ENCODE data around the gene TMEM30B. TPM values are rescaled to one million over a fixed set of nuclear protein-coding genes. Genes with fewer than 3 reads are reported as not detected.

TMEM30B gene
- total and polyA plus RNA-seq, 2 of the 4 experiments (the other 2 are of a cell fraction), result 0.03 TPM; not detected in 1

- Histone ChIP-seq H3K9me1 (ENCODE audit: insufficient read depth, low read length) (peaks cover 7% of the 10 kb centered on the region), H3K56ac (ENCODE audit: extremely low read depth, insufficient read depth, low read length) (no peak overlapping the region), H2BK120ac (ENCODE audit: low read depth, low read length) (no peak overlapping the region), H4K91ac (ENCODE audit: insufficient read depth, low read depth, low read length) (no peak overlapping the region), H3K14ac (replicated peaks; ENCODE audit: low read depth, low read length) (no peak overlapping the region), H2AFZ (replicated peaks; ENCODE audit: low read length, poor library complexity) (no peak overlapping the region), H3K4ac (ENCODE audit: low read depth, low read length) (no peak overlapping the region), H3K27me3 (ENCODE audit: control insufficient read depth, insufficient read depth, low read length) (no peaks in the 10 kb centered on the region), H4K20me1 (ENCODE audit: insufficient read depth, low read length) (no peaks in the 10 kb centered on the region), H3K9ac (ENCODE audit: low read depth, low read length) (no peak overlapping the region), H2AK9ac (replicated peaks; ENCODE audit: low read depth, low read length, poor library complexity) (no peak overlapping the region), H2AK5ac (ENCODE audit: low read depth, low read length) (no peak overlapping the region), H3K9me3 (ENCODE audit: control insufficient read depth, insufficient read depth, low read length) (no peaks in the 10 kb centered on the region), H4K8ac (ENCODE audit: low read depth in 2 of 2, low read length in 2 of 2) (no peak overlapping the region), H2BK20ac (ENCODE audit: low read depth, low read length) (no peak overlapping the region), H3K36me3 (ENCODE audit: control insufficient read depth, insufficient read depth, low read length) (no peaks in the 10 kb centered on the region), H3K18ac (ENCODE audit: low read depth, low read length) (no peak overlapping the region; the same call in 1 of the 2 replicates), H3K23ac (ENCODE audit: low read depth, low read length) (no peak overlapping the region), H3K4me3 (ENCODE audit: insufficient read depth, low read depth, low read length) (no peak overlapping the region), H4K5ac (ENCODE audit: low read depth, low read length) (no peak overlapping the region), H2BK5ac (ENCODE audit: low read depth, low read length, poor library complexity, severe bottlenecking) (no peak overlapping the region), H2BK15ac (ENCODE audit: low read depth, low read length) (no peak overlapping the region), H3K27ac (ENCODE audit: insufficient read depth, low read length) (no peak overlapping the region), H3K79me1 (ENCODE audit: low read depth in 1 of 2, low read length in 2 of 2) (no peaks in the 10 kb centered on the region), H3K4me1 (ENCODE audit: control insufficient read depth, insufficient read depth, low read length) (peaks cover 10% of the 10 kb centered on the region), H3K4me2 (ENCODE audit: low read depth, low read length) (no peak overlapping the region)
- in situ Hi-C loops (cut with MboI; ENCODE audit: low sequenced_read_pairs), result no loop called here
- DNase-seq (no peak), ATAC-seq (ENCODE audit: low read depth) (no peak)
- no TSS peak for BruUV-seq (replicated peaks)
- ChIA-PET CTCF (no interaction called here), POLR2A (ENCODE audit: unreplicated experiment) (no interaction called here)
- intact Hi-C loops (cut with micrococcal nuclease), result no loop called here
- WGBS, 2 experiments (ENCODE audit: extremely low coverage in 2 of 2, insufficient read length in 1 of 2), result 83 to 100% methylated on average over 1 to 2 of the region's 4 CpGs
- dilution Hi-C loops (cut with HindIII; ENCODE audit: low sequenced_read_pairs, unreplicated experiment), result no loop called here
- TF ChIP-seq POLR2A (IDR thresholded peaks at IDR 0.05; ENCODE audit: low read depth, low read length) (no peak), MXI1 (IDR thresholded peaks at IDR 0.05; ENCODE audit: borderline replicate concordance, low read depth, low read length) (no peak), SMC3 (IDR thresholded peaks at IDR 0.05; ENCODE audit: low read depth, low read length) (no peak), NFE2L2 (IDR thresholded peaks at IDR 0.05; ENCODE audit: low read depth, low read length) (no peak), USF2 (IDR thresholded peaks at IDR 0.05; ENCODE audit: low read depth, low read length) (no peak), RCOR1 (IDR thresholded peaks at IDR 0.05; ENCODE audit: insufficient replicate concordance, low read length) (no peak), MAZ (IDR thresholded peaks at IDR 0.05; ENCODE audit: borderline replicate concordance, low read depth, low read length) (no peak), CHD1 (IDR thresholded peaks at IDR 0.05; ENCODE audit: low read depth, low read length) (no peak), RAD21 (IDR thresholded peaks at IDR 0.05; ENCODE audit: low read length) (no peak), CTCF (conservative IDR thresholded peaks at IDR 0.05; ENCODE audit: low read depth, low read length) (no peak), MAFK (IDR thresholded peaks at IDR 0.05; ENCODE audit: low read depth, low read length) (no peak), RFX5 (IDR thresholded peaks at IDR 0.05; ENCODE audit: low read depth, low read length) (no peak), ELK1 (IDR thresholded peaks at IDR 0.05; ENCODE audit: borderline replicate concordance, low read depth, low read length) (no peak), FOS (IDR thresholded peaks at IDR 0.05; ENCODE audit: low read depth, low read length) (no peak), BHLHE40 (IDR thresholded peaks at IDR 0.05; ENCODE audit: low read depth, low read length) (no peak), CEBPB (IDR thresholded peaks at IDR 0.05; ENCODE audit: low read depth, low read length) (no peak)
Measured at GRCh38 chr14:61264651-61265050, 16.5 kb downstream of the TMEM30B start.

Measured in IMR-90 (cell line).